HuH-7.5 (cell line): ENCODE data around the gene RAD51D.
"Not testable (repeated sequence)": the region's sequence is repeated elsewhere in the genome, so short reads cannot be mapped to it uniquely, and the experiment has no call there.

Experiments
- DNase-seq: peaks from one replicate; pipeline ENCODE4 v3.0.0; 2011; ENCODE audit warnings: low spot score

RAD51D gene

DNA sequence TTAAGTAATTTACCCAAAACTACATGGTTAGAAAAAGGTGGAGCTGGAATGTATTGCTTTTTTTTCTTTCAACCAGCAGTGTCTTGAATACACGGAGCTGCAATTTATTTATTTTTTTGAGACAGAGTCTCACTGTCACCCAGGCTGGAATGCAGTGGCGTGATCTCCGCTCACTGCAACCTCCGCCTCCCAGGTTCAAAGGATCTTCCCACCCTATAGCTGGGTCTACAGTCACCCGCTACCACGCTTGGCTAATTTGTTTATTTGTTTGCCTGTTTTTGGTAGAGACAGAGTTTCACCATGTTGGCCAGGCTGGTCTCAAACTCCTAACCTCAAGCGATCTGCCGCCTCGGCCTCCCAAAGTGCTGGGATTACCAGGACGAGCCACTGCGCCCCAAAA is 29.0 kb downstream of the RAD51D start:
- DNase-seq, result not testable (repeated sequence)

DNA sequence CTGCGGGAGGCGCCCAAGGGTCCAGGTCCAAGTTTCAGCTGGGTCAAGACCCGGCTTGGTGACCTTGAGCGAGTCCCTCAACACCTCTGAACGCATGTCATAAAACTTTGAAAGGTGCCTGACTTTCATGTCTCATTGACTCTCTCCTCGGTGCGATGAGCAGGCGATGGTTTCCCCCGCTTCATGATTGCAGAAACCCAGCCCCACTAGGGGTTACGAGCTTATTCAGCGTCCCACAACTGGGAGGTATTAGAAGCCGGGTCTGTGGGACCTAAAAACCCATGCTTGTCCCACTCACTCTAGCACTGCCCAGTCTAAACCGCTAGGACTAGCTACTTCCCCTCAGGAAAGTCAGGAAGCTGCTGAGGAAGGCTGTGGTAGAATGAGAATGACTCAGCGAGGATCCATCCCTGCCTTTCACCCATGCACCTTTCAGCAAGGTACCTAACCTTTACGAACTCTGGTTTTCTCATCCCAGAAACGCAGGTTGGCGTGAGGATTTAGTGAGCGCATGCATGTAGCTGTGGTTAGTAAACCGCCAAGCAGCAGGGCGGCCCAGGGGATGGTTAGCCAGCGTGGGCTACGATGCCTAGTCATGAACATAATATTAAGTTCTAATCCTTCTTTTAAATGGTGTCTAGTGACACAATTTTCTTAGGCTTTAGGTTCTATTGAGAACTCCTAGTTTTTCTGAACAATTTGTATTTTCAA is 29.9 kb downstream of the RAD51D start:
- DNase-seq, result peak; percentile 67

DNA sequence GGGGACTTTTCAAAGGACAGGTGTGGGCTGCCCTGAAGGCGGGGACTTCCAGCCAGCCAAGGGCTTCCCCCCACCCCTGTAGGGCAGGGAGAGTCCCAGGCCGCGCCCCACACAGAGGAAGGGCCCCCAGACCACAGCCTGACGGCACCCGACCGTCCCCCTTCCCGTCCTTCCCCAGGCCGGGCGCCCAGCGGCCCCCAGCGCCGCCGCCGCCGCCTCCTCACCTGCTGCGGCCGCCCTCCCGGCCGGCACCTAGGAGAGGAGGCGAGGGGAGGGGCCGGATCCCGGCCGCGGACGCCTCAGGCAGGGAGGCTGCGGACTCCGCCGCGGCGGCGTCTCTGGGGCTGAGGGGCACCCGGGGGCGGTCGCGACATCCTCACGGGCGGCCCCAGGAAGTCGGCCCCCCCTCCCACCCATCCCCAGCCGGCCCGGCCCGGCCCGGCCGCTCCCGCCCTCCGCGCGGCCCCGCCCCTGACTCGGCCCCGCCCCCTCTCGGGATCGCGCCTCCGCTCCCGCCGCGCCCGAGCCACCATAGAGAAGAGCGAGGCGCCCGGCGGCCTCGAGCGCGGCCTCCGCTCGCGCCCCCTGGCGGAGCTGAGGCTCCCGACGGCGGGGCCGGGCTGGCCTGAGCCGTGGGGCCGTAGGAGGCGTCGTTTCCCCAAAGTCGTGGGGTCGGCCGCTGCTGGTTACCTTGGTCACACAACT is 30.6 kb downstream of the RAD51D start:
- peak; percentile 68 for DNase-seq

DNA sequence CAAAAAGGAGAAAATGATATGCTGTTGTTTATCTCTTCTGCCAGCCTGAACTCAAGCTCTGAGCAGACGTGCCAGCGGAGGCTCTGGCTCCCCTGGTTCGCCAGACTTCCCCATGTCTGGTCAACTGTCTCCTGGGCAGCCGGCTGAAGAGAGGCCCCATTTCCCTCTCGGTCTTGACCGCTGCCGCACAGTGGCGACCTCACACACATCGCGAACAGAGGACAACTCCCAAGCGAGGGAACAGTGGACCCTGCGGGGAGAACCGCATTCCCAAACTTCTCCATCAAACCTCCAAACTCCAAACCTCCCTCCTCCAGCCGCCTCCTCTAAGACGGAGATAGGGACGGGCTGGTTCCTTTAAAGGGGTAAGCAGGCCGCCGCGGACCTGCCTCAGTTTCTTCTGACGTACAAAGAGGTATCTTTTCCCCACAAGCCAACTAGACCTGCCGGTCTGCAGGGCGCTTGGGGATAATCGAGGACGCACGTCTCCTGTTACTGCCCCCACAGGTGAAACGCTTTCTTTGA is 31.2 kb downstream of the RAD51D start:
- no peak for DNase-seq

DNA sequence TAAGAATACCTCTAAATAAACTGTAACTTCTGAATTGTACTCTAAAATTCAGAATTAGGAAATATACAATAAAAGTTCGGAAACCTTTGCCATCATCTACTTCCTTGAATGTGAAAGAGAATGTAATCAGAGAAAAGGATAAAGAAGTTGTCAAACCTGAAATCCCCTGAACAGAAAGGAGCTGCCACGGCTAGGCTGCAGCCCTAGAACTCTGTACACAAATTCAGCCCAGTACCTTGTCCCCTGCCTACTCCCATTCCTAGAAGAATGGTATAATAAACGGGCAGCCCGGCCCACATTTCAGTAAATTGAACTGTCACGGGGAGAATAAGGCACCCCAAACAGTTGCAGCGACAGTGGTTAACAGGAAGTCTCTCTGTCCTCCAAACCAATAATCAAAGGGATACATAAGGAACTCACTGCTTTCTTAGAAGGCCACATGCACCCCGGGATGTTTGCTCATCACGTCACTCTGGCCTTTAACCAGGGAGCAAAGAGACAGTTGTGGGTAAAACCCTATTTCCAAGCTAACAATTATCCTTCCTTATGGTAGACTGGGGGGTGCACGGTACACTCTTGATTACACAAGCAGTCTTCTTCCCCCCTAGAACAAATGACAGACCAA is 31.8 kb downstream of the RAD51D start:
- DNase-seq, result no peak

DNA sequence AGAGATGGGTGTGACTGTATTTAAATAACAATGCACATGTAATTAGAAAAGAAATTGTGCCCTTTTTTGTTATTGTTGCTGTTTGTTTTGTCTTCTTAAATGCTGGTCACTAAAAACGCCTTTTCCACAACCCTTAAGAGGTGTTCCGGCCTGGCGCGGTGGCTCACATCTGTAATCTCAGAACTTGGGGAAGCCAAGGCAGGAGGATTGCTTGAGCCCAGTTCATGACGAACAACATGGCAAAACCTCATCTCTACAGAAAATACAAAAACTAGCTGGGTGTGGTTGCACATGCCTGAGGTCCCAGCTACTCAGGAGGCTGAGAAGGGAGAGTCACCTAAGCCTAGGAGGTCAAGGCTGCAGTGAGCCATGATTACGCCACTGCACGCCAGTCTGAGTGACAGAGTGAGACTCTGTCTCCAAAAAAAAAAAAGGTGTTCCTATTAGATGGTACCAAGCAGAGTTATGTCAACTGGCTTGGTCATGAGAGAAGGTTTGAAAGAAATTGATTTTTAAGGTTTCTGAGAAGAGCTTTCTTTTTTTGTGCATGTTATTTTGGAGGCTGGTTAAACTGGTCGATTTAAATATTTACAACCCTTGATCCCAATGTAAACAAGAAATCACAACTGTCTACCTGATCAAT is 32.6 kb downstream of the RAD51D start:
- no peak for DNase-seq

DNA sequence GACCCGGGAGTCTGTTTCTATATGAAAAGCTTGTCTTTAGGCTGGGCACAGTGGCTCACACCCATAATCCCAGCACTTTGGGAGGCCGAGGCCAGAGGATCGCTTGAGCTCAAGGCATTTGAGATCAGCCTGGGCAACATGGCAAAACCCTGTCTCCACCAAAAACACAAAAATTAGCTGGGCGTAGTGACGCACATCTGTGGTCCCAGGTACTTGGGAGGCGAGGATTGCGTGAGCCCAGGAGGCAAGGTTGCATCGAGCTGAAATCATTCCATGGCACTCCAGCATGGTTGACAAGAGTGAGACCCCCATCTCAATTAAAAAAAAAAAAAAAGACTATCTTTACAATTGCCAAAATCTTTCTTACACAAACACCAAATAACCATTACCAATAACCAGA is 33.5 kb downstream of the RAD51D start:
- DNase-seq, result no peak

DNA sequence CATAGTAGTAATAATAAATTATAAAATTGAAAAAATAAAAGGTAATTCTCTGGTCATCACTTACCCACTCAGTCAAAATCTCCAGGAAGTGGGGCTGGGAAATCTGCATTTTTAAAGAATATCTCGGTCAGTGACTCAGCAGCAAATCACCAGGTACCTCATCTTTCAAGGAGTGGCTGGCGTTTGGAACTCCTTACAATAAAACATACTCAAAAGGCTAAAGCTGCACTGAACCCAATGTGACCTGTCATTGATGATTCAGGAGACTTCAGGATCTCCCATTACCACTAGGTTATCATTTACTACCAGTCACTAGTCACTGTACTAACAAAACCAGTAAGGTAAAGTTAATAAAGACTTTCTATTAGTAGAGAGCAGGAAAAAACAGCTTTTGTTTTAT is 34.7 kb downstream of the RAD51D start:
- no peak for DNase-seq

DNA sequence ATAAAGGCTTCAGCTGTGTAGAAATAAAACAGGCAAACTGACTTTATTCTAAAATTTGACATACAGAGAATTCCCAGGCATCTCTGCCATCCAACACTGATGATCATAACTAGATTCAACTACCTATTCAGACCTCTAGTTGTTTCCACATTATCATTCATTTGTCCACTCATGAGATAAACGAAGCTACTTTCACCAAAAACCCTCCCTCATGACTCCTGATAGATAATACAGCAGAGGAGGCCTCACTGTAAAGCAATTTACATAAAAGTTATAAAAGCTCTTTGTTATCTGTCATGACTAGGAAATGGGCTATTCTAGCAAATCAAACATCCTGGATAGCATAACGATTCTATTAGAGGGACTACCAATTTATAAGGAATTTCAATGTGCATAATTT is 36.6 kb downstream of the RAD51D start:
- DNase-seq, result no peak

DNA sequence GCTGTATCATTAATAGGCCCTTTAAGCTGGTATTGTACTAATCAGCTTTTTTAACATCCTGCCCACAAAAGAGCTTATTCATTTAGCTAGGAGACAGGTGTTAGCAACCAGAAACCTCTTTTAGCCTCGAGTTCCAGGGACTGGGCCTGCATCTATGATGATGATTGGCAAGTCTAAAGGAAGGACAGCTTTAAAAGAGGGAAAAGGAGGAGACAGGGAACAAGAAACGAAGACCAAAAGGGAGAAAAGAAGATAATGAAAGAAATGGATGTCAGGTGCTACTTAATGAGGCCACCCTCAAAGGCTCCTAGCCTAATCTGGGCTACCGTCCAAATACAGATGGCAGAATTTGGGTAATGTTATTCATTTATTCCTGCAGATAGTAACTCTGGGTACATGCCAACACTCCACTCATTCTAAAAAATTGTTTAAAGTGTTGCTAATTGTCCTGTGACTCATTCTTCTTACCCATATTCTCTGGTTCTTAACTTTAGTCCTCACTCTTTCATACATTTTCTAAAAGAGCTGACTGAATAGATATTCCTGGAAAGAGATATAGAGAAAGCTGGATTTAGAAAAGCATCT is 37.5 kb downstream of the RAD51D start:
- no peak for DNase-seq

DNA sequence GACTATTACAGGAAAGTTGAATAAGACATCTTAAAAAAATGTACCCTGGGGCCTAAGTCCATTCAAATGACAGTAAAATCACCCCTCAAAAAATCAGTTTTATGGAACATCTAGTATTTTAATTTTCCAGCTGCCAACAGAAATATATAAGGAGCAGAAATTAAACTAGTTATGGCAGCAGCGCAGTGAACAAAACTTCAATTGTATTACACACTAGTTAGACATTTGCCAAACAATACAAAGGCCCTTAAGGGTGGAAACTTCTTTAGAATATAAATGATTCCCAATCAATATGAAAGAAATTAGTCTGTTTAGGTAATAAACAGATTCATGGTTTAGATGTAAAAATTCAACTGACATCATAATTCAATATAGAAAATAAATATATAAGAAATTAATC is 38.0 kb downstream of the RAD51D start:
- no peak for DNase-seq

DNA sequence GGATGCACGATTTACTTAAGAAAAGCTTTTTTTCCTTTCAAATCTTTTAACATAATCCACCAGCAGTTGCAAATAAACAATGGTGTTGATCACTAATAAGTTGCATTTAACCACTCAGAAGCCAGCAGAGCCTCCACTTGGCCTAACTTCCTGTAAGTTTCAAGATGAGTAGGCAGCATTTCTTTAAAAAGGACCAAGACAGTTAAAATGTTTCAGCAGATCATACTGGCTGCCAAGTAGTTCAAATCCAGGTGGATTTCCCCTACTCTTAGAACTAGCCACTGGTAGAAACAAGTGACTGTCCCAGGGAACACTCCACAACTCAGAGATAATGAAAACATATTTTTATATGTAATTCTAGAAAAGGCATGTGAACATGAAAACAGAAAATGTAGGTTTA is 39.1 kb downstream of the RAD51D start:
- DNase-seq, result no peak

DNA sequence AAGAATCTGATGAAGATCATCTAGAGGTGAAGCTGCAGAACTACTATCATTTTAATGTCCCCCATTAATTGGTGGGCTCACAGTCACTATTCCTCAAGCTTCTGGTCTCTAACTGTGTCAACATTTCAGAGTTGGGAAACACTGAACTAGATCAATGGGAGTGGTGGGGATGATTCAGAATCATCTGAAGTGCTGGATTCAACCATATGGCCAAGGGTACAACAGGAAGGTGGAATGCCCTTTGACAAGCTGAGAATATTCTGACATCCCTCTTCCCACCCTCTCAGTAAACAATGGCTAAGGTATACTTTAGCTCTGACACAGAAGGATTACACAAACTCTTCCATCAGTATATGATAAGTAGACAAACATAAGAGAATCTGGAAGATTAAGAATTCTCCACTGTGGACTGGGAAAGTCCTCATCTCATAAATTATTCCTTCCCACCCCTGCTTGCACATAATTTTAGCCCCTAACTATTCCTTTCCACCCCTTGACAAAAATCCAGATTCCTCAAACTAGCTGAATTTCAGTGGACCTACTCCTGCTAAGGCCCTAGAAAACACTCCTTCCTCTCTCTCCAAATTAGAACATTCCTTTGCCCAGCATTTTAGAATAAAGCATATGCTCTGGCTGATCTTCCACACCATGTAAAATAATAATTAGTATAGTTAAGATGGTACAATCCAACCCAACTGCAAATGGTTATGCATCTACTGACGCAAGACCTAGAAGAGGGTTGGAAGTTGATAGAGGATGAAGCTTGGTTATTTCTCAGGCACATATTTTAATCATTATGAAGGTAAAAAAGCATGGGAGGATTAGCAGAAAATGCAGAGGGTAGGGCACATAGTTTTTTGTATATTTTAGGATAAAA is 39.9 kb downstream of the RAD51D start:
- no peak for DNase-seq

DNA sequence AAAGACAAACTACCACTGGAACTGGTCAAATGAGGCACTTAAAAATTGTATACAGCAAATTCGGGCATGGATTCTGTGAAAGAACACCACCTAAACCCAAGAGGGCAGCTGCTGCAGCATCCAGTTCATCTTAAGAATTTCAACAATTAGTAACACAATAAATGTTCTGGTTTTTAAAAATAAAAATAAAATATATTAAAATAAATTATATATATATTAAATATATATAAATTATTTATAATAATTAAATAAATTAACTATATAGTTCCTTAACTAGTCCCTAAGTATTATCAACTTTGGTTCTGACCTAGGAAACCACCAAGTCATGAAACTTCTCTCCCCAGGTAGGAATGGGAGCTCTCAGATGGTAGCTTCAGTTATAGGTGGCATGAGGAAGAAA is 42.8 kb downstream of the RAD51D start:
- no peak for DNase-seq

DNA sequence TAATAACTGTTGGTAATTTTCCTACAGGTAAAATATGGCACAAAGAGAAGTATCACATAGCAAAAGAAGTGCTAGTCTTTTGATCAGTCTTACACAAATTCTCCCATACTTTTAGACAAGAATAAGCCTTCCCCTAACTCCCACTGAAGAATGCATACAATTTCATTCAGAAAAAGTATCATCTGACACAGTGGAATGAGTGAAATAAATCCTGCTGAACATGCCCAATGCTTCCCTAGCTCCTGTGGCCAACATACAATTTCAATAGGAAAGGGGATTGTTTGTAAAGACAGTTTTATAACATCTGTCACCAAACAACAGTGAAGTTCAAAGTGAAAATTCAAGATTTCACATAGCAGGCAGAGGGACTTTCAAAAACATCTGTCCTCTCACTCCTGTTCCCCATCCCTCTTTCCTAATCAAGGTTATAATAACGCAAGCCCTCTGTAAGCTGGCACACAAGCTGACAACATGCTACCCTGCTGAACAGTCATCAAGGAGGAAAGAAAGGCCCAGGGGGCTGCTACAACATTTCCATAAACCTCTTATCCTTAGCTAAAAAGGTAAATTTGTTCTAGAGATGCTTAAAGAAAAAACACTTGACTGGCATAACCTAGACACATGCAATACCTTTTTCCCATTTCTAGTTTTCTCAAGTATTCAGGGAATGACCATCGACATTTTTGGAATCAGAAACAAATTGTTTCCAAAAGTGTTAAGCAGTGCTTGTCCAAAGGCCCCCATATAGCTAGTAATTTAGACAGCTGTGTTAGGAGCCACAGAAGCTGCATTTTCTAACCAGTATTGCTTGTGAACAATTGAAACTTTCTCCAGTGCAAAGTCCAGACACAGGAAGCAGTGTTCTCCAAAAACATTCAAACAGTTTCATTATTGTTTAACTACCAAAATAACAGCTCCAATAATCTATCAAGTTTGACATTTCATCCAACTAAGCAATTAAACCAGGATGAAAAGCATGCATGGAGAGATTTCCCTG is 44.7 kb downstream of the RAD51D start:
- no peak for DNase-seq

DNA sequence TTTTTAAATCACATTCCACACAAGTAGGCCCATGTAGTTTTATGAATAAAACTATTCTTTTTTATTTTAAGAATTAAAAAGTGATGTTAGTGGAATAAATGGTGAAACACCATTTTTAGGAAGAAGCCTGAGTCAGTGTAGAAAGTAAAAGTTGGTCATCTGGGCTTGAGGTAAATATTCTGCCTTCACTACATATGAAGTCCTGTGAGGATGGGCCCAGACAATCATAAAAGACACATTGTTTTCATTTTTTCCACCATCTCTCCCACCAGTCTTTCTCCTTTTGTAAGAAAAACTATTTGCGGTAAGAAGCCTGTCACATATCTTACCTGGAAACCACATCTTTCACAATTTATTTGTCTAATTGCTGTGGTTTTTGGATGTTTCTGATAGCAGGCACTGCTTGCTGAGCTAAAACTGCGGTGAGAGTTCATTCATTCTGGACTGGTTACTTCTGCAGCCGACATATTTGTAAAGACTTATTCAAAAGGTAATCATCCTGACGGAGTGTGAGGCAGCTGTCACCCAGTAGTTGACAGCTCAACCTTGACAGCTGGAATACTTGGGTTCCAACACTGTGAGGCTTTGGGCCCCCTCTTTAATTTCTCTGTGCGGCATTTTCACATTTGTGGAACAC is 45.6 kb downstream of the RAD51D start:
- no peak for DNase-seq

DNA sequence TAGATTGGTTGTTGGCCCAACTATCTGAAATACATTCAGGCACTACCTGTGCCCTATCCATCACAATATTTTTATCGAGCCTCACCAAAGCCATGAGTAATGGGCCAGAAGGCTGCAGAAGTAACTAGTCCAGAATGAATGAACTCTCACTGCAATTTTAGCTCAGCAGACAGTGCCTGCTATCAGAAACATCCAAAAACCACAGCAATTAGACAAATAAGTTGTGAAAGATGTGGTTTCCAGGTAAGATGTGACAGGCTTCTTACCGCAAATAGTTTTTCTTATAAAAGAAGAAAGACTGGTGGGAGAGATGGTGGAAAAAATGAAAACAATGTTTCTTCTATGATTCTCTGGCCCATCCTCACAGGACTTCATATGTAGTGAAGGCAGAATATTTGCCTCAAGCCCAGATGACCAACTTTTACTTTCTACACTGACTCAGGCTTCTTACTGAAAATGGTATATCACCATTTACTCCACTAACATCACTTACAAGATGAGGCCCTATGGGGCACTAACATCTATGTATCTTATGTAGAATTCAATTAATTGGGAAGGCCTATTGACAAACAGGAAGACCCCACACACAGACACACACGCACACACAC is 46.4 kb downstream of the RAD51D start:
- DNase-seq, result no peak

DNA sequence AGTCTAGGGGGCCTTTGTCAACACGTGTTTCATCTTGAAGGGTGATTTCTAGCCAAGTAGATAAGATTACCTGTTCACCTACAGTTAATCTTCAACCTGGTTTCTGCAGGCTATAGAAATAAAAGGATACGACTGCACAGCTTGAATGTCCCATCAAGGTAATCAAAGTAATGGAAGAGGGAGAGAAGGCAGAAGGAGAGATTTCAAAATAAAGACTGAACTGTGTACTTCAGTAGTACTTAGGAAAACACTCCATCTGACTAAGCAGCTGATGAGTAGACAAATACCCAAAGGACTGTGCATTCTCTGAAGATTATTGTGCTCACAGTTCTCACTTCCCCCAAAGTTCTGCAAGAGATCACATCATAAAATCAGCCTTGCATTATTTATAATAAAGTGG is 50.3 kb downstream of the RAD51D start:
- no peak for DNase-seq

DNA sequence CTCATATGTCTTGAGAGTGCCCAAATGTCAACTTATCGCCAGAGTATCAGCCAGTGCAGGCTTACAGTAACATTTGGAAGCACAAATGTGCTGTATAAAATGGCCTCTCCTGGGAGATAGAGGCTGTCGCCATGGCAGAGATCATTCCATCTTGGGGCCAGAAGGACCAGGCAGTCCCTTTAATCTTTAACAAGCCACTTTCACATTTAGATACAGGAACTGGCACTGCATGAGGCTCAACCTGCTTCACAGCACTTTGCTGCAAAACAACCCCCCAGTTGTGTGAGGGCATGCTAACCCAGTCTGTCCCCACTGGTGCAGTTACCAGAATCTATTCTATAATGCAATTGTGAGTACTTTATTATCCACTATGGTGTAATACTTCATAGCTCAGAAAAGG is 51.4 kb downstream of the RAD51D start:
- DNase-seq, result no peak
